GM18951 (cell line): Measurements from ENCODE around the gene CCT7.

Source experiments
- POLR2A ChIP-seq: IDR thresholded peaks from 4 replicates; pipeline ENCODE4 v1.6.1; 2011; ENCODE audit warnings: mild to moderate bottlenecking; ENCODE audit not compliant: insufficient read length, insufficient read depth; ENCODE audit errors: extremely low read depth
- in situ Hi-C: fragments of 300-500 bp; cut with MboI; formaldehyde crosslinking; loops from one replicate; pipeline ENCODE4 v1.12.0; 2022; ENCODE audit warnings: low sequenced_read_pairs, mixed read lengths, inconsistent platforms; ENCODE audit not compliant: unreplicated experiment

The CCT7 gene

DNA sequence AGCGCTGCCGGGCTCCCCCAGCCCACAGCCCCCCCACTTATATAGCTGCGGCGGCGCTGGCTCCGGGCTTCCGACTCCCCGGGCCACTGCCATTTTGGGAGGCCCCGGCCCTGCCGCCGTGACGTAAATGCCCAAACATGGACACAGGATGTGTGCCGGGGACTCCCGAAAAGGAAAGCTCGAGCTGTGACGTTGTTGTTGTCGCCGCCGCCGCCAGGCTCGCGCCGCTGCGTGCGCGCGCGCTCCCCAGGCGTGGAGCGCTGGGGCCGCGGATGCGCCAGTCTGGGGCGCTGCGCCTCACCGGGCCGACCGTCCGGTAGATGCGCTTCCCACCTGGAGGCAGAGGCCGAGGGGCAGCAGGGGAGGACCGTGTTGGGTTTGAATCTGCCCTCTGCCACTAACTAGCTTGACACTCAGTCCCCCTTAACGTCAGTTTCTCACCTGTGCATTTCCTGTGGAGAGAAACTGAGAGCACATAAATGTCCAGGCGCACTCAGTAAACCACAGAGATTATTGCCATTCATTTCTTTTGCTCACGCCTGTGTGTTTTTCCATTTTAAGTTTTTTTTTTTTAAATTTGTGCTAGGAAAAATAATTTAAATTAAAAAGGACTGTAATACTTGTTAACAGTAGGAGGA, 59.5 kb downstream of the CCT7 start, which contains the start of gene EGR4:
EGR4 (minus strand) TSS at position 15 of the 638 bp plus-strand sequence. CDS start 231 bp downstream, outside the sequence.
- no peak for TF ChIP-seq POLR2A
- in situ Hi-C loops = no loop called here

- in situ Hi-C loops = no loop called here
Measured at GRCh38 chr2:73294239-73294638, 60.1 kb downstream of the CCT7 start.

DNA sequence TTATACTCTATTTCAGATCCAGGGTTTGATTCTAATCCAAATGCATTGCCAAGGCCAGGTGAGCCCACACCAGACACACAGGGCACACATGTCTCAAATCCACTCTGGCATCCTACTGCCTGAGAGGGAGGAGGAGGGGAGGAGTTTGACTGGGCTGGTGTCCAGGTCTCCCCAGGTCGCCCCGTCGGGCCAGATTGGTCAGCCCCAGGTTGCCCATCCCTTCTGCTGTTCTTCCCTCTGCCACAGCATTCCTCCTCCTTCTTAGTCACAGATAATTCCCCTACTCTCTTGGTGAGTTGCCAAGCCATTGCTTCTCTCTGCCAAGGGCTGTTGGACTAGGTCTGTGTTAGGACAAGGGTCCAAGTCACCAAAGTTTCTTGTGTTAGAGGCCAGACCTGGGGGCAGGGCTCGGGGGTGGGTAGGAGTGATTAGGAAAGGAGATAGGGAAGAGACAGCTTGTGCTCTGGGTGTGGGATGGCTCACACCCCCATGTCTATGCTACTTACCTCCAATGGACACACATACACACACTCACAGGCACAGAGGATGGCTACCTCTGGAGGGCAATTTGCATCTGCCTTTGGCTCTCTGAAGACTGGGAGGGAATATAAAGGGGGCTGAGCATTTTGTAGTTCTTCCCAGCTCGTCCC, 61.8 kb downstream of the CCT7 start:
- in situ Hi-C loops = no loop called here
- TF ChIP-seq POLR2A = no peak

More at GRCh38 chr2:73294239-73294638, 60.1 kb downstream of the CCT7 start:
- no peak for TF ChIP-seq POLR2A

- in situ Hi-C loops = no loop called here
- TF ChIP-seq POLR2A = no peak
Measured at GRCh38 chr2:73297151-73297559, 63.0 kb downstream of the CCT7 start.

DNA sequence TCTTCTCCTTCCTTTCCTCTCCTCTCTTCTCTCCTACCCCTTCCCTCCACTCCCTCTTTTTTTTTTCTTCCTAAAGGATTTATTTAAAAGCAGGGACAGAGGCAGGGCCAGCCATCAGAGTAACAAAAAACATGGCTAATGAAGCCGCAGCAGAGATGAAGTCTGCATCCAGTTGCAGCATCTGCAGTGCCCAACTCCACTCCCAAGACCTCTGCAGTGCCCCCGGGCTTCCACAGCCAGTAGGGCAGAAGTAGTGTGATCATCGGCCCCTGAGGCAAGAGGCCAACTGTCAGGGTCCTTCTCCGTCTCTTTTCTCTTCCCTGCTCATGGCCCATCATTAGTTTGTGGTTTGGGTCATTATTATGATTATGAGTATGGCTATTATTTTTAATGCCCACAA, 63.5 kb downstream of the CCT7 start:
- in situ Hi-C loops = no loop called here
- no peak for TF ChIP-seq POLR2A

DNA sequence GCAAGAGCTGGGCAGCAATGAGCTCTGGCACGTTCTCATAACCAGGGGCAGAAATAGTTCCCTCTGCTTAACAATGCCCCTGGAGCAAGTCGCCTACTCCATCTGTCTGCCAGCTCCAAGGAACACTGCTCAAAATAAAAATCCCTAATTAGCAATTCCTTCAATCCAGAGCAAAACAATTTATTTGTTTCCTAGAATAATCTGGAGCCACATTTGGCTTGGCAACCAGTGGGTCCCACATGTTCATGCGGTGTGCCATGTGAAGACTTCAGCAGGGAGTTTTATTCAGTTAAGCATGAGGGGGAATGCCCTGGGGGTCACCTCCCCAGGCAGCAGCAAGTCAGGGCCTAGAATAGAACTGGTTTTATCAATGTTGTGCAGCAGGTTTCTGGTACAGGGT, 66.8 kb downstream of the CCT7 start:
- in situ Hi-C loops = no loop called here
- TF ChIP-seq POLR2A = no peak

DNA sequence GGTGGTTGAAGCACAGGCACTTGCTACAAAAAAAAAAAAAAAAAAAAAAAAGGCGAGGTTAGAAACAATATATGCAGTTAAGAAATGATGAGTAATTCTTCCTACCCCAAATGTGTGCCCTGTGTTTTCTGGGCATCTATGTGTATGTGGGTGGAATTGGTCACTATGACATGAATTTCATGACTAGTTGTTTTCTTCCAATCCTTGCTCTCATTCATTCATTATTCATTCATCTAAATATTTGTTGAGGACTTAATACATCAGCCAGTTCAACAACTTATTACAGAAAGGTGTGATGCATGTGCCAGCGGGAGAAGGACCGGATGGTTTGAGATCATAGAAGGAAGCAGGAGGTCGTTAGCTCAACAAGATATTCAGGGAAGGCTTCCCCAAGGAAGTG, 67.5 kb downstream of the CCT7 start:
- no peak for TF ChIP-seq POLR2A
- in situ Hi-C loops = no loop called here
